GM18505 (cell line): Measurements from ENCODE around the gene PACSIN2.

Experiments used
- ATAC-seq: cut with Tn5 transposase; IDR thresholded peaks from one replicate; pipeline ENCODE4 v1.9.1; 2021; ENCODE audit not compliant: unreplicated experiment
- POLR2A ChIP-seq: IDR thresholded peaks from 4 replicates; pipeline ENCODE4 v1.6.1; 2011; ENCODE audit warnings: borderline replicate concordance; ENCODE audit not compliant: insufficient read depth, insufficient read length; ENCODE audit errors: extremely low read depth

PACSIN2 gene

GRCh38 chr22:42869463-42869862, 145.5 kb downstream of the PACSIN2 start:
- no peak for TF ChIP-seq POLR2A
- no peak for ATAC-seq

- no peak for ATAC-seq
- TF ChIP-seq POLR2A: no peak
These were observed 146.1 kb downstream of the PACSIN2 start for GRCh38 chr22:42868751-42869251.

- no peak for TF ChIP-seq POLR2A
- no peak for ATAC-seq
These were observed 148.8 kb downstream of the PACSIN2 start for GRCh38 chr22:42866100-42866499.

- ATAC-seq: no peak
These were observed 149.4 kb downstream of the PACSIN2 start for GRCh38 chr22:42865536-42865935.

GRCh38 chr22:42863349-42863961, 151.5 kb downstream of the PACSIN2 start:
- TF ChIP-seq POLR2A: no peak
- no peak for ATAC-seq

More at GRCh38 chr22:42865536-42865935, 149.4 kb downstream of the PACSIN2 start:
- no peak for TF ChIP-seq POLR2A

GRCh38 chr22:42862045-42862734, 152.8 kb downstream of the PACSIN2 start:
- no peak for ATAC-seq
- no peak for TF ChIP-seq POLR2A

GRCh38 chr22:42860968-42861367, 154.0 kb downstream of the PACSIN2 start:
- TF ChIP-seq POLR2A: no peak

GRCh38 chr22:42857845-42858481, 157.0 kb downstream of the PACSIN2 start:
- TF ChIP-seq POLR2A: no peak
- ATAC-seq: no peak

More at GRCh38 chr22:42860968-42861367, 154.0 kb downstream of the PACSIN2 start:
- no peak for ATAC-seq

- ATAC-seq: peak; percentile 82
- TF ChIP-seq POLR2A: peak; percentile 82
These were observed 157.9 kb downstream of the PACSIN2 start, which contains the start of gene ARFGAP3 for GRCh38 chr22:42856865-42857704. Gene ARFGAP3 (minus strand): TSS chr22:42857273. CDS start chr22:42857182, 91 bp downstream.

- no peak for ATAC-seq
- TF ChIP-seq POLR2A: no peak
These were observed 158.6 kb downstream of the PACSIN2 start for GRCh38 chr22:42856179-42856864.

GRCh38 chr22:42855721-42856120, 159.2 kb downstream of the PACSIN2 start:
- no peak for ATAC-seq
- TF ChIP-seq POLR2A: no peak

- TF ChIP-seq POLR2A: no peak
- no peak for ATAC-seq
These were observed 159.7 kb downstream of the PACSIN2 start for GRCh38 chr22:42855211-42855610.
